Stimulated activated CD4-positive, alpha-beta T cell treated with anti-CD3 and anti-CD28 coated beads, Interleukin-2, amount 100 ng/mL, for 4 hours (primary cell): ENCODE measurements around the gene CERT1.

ENCODE experiments used
- DNase-seq: peaks from one replicate; pipeline ENCODE4 v3.0.0-alpha.2; 2020; ENCODE audit warnings: low read depth

CERT1 gene

GRCh38 chr5:75389430-75389829, 122.0 kb downstream of the CERT1 start:
- DNase-seq, result no peak

DNA sequence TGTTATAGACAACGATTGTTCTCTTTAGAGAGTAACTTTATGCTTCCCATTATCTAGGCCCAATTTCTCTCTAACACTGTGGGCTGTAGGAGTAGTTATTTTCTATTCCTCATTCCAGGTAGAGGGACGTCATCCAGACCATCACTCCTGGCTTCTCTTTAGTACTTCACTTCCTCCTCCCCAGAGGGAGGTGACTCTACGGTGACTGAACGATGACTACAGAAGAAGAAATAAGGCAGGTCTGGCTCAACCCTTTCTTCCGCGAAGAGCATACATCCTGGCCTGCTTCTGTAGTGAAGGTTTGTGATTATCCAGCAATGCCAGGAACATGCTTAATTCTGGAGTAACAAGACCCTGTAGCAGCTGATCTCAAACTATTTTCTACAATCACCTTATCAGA, 123.6 kb downstream of the CERT1 start:
- DNase-seq, result no peak

GRCh38 chr5:75384218-75384617, 127.2 kb downstream of the CERT1 start:
- no peak for DNase-seq

GRCh38 chr5:75381456-75381855, 130.0 kb downstream of the CERT1 start:
- no peak for DNase-seq

- no peak for DNase-seq
Observed at GRCh38 chr5:75380099-75380498, 131.3 kb downstream of the CERT1 start.

GRCh38 chr5:75375414-75375813, 136.0 kb downstream of the CERT1 start:
- DNase-seq, result no peak

GRCh38 chr5:75374394-75374814, 137.0 kb downstream of the CERT1 start:
- no peak for DNase-seq

DNA sequence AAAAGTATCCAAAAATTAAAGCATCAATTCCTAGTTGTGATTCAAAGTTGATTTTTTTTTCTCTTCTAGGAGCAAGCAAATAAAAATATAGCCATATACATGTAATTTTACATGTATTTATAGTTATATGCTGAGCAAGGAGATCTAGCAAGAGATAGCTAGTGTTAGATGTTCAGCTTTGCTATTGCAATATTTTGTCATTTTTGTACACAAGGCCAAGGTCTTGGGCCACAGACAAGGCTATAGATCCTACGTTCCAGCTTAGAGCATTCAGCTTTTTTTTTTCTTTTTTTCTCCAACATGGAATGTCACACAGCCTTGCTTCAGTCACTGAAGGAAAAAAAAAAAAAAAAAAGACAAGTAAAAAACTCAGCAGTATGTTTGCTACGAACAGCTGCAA, 137.6 kb downstream of the CERT1 start:
- DNase-seq, result no peak

- DNase-seq, result no peak
Observed at GRCh38 chr5:75368391-75368790, 143.0 kb downstream of the CERT1 start.

GRCh38 chr5:75367401-75367800, 144.0 kb downstream of the CERT1 start:
- DNase-seq, result no peak

DNA sequence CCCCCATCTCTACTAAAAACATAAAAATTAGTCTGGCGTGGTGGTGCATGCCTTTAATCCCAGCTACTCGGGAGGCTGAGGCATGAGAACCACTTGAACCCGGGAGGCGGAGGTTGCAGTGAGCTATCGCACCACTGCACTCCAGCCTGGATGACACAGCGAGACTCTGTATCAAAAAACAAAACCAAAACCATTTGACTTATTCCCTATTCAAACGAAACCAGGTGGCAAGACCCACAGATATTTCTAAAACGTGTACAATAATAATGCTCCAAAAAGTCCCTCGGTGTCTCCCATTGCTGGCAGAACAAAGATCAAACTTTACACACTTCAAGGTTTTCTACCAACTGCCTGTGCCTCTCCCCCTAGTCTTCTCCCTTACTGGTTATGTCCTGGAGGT, 144.6 kb downstream of the CERT1 start:
- no peak for DNase-seq

- DNase-seq, result no peak
Observed at GRCh38 chr5:75365740-75366139, 145.7 kb downstream of the CERT1 start.

DNA sequence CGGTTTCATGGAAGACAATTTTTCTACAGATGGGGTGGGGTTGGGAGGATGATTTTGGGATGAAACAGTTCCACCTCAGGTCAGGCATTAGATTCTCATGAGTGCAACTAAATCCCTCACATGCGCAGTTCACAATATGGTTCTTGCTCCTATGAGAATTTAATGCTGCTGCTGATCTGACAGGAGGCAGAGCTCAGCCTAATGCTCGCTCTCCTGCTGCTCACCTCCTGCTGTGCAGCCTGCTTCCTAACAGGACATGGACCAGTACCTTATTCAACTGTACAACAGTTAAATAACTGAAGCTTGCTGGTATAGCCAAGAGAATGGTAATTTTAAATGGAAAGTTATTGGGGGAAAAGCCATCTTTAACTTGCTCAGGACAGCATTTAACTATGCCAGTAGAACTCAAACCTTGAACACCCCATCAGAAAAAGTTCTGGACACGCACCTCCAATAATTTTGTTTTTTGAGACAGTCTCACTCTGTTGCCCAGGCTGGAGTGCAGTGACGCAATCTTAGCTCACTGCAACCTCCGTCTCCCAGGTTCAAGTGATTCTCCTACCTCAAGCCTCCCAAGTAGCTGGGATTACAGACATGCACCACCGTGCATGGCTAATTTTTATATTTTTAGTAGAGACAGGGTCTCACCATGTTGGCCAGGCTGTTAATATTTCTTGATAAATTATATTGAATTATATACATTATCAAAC, 146.7 kb downstream of the CERT1 start:
- DNase-seq, result no peak

- DNase-seq, result no peak
Observed at GRCh38 chr5:75363726-75364495, 147.5 kb downstream of the CERT1 start.

GRCh38 chr5:75363111-75363510, 148.3 kb downstream of the CERT1 start:
- DNase-seq, result no peak

- no peak for DNase-seq
Observed at GRCh38 chr5:75362474-75362975, 148.9 kb downstream of the CERT1 start.

DNA sequence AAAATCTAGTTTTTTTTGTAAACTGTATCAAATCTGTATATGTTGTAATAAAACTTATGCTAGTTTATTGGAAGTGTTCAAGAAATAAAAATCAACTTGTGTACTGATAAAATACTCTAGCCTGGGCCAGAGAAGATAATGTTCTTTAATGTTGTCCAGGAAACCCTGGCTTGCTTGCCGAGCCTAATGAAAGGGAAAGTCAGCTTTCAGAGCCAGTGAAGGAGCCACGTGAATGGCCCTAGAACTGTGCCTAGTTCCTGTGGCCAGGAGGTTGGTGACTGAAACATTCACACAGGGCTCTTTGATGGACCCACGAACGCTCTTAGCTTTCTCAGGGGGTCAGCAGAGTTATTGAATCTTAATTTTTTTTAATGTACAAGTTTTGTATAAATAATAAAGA, 150.1 kb downstream of the CERT1 start:
- DNase-seq, result no peak

DNA sequence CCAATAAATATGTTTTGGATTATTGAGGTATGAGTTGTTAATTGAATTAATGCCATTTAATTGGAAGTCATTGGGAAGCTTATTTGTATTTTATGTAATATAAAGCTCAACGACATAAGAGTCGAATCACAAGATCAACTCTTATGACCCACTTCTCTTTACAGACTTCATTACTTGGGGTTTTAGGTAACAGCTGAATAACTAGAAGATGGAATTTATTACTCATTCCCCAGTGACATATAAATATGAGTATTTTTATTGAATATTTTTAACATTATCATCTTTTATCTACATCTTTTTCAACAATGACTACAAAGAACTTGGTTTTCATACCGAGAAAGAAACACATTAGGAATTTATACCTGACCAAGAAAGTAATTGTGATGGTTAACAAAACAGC, 153.3 kb downstream of the CERT1 start:
- no peak for DNase-seq

GRCh38 chr5:75356719-75357118, 154.7 kb downstream of the CERT1 start:
- no peak for DNase-seq

GRCh38 chr5:75355236-75355635, 156.2 kb downstream of the CERT1 start:
- DNase-seq, result no peak

- no peak for DNase-seq
Observed at GRCh38 chr5:75351139-75351926, 160.1 kb downstream of the CERT1 start.

DNA sequence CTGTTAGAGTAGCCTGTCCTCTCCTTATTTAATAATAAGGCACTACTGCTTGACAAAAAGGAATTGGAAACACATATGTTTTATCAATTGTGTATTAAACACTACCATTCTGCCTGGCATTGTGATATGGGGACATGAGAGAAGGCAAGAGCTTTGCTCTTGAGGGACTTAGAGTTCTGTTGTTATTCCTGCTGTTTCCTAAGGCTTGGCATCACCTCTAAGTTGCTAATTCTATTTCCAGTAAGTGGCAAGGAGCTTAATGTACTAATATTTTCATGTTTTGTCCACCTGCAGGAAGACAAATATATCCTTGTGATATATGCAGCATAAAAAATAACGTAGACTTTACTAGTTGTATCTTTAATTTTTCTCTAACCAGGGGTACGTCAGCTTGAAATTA, 161.8 kb downstream of the CERT1 start:
- no peak for DNase-seq

GRCh38 chr5:75348241-75348640, 163.2 kb downstream of the CERT1 start:
- DNase-seq, result no peak
